HepG2 (cell line): ENCODE measurements around the gene RRAGB. TPM values are rescaled to one million over a fixed set of nuclear protein-coding genes. Genes with fewer than 3 reads are reported as not detected.

ENCODE experiments used
- ARNTL ChIP-seq: sonication (generic); formaldehyde crosslinking; IDR thresholded peaks from 2 replicates; pipeline ENCODE4 v1.4.0; 2020; ENCODE audit warnings: mild to moderate bottlenecking, missing genetic modification reagents
- BCL3 ChIP-seq: sonication (generic); formaldehyde crosslinking; IDR thresholded peaks from 2 replicates; pipeline ENCODE4 v1.5.1; 2020; ENCODE audit warnings: mild to moderate bottlenecking, missing genetic modification reagents, moderate library complexity
- BRF2 ChIP-seq: sonication (generic); formaldehyde crosslinking; IDR thresholded peaks from 2 replicates; pipeline ENCODE4 v1.8.1; 2022; ENCODE audit warnings: mild to moderate bottlenecking, missing genetic modification reagents
- CEBPB ChIP-seq: IDR thresholded peaks from 2 replicates; pipeline ENCODE4 v1.6.1; 2011; ENCODE audit warnings: low read depth, low read length, improper control_type of control experiment, borderline replicate concordance
- DMAP1 ChIP-seq: IDR thresholded peaks from 2 replicates; pipeline ENCODE4 v1.6.1; 2016
- GATAD1 ChIP-seq: IDR thresholded peaks from 2 replicates; pipeline ENCODE4 v1.6.1; 2016; ENCODE audit warnings: missing genetic modification reagents, missing compliant biosample characterization
- GRHL1 ChIP-seq: sonication (generic); formaldehyde crosslinking; conservative IDR thresholded peaks from 2 replicates; pipeline ENCODE4 v1.8.0; 2022; ENCODE audit warnings: missing genetic modification reagents
- KLF11 ChIP-seq: IDR thresholded peaks from 2 replicates; pipeline ENCODE4 v1.6.1; 2016; ENCODE audit warnings: missing compliant biosample characterization
- KLF9 ChIP-seq: IDR thresholded peaks from 2 replicates; pipeline ENCODE4 v1.6.1; 2016; ENCODE audit warnings: low read depth
- NCOA2 ChIP-seq: sonication (generic); formaldehyde crosslinking; IDR thresholded peaks from 2 replicates; pipeline ENCODE4 v1.8.0; 2022; ENCODE audit warnings: inconsistent platforms
- PATZ1 ChIP-seq: sonication (generic); formaldehyde crosslinking; IDR thresholded peaks from 2 replicates; pipeline ENCODE4 v1.4.0; 2020; ENCODE audit warnings: missing genetic modification reagents
- PRDM4 ChIP-seq: sonication (generic); formaldehyde crosslinking; IDR thresholded peaks from 2 replicates; pipeline ENCODE4 v1.9.0; 2021; ENCODE audit warnings: missing genetic modification reagents, borderline replicate concordance
- SIN3B ChIP-seq: fragments of 150-350 bp; IDR thresholded peaks from 2 replicates; pipeline ENCODE4 v1.6.1; 2014; ENCODE audit warnings: low read length
- TBL1XR1 ChIP-seq: fragments of 150-350 bp; IDR thresholded peaks from 2 replicates; pipeline ENCODE4 v1.6.1; 2014; ENCODE audit warnings: borderline replicate concordance, low read length; ENCODE audit not compliant: partially characterized antibody
- TGIF2 ChIP-seq: IDR thresholded peaks from 2 replicates; pipeline ENCODE4 v1.6.1; 2016; ENCODE audit warnings: control low read depth, missing compliant biosample characterization
- ZFAT ChIP-seq: sonication (generic); formaldehyde crosslinking; conservative IDR thresholded peaks from 2 replicates; pipeline ENCODE4 v1.8.1; 2023; ENCODE audit warnings: missing genetic modification reagents, inconsistent platforms
- ZNF30 ChIP-seq: sonication (generic); formaldehyde crosslinking; IDR thresholded peaks from 2 replicates; pipeline ENCODE4 v1.5.0; 2020; ENCODE audit warnings: mild to moderate bottlenecking, missing genetic modification reagents
- ZNF331 ChIP-seq: sonication (generic); formaldehyde crosslinking; IDR thresholded peaks from 2 replicates; pipeline ENCODE4 v1.4.0; 2020; ENCODE audit warnings: missing genetic modification reagents
- ZNF362 ChIP-seq: sonication (generic); formaldehyde crosslinking; IDR thresholded peaks from 2 replicates; pipeline ENCODE4 v1.4.0; 2020; ENCODE audit warnings: missing genetic modification reagents, mild to moderate bottlenecking, borderline replicate concordance
- polyA plus RNA-seq, 8 experiments: library from polyadenylated mRNA; depleted of rRNA in 3 of 8; stranded (reverse) in 7 of 8; unstranded in 1 of 8; fragments of >200 nt; fragmentation: Illumina TruSeq in 4 of 8; extraction: Trizol in 4 of 8; gene quantifications; 2 replicates each; pipeline versions ENCODE4 v1.2.1 to v1.2.3, GENCODE V29; 2011 to 2016; ENCODE audit warnings: low read depth in 4 of 8, missing spikeins in 1 of 8, mixed read lengths in 1 of 8; ENCODE audit not compliant: insufficient read depth in 1 of 8
- total RNA-seq, 5 experiments: library from RNA; depleted of rRNA; stranded (reverse); fragments of >200 nt; fragmentation: Illumina TruSeq; extraction: Trizol; gene quantifications; 2 replicates each; pipeline ENCODE4 v1.2.3, GENCODE V29; 2016; ENCODE audit warnings: low read depth in 1 of 5

The RRAGB gene
- total and polyA plus RNA-seq, 2 of the 13 experiments (the other 11 are each of a cell fraction or from before 2014, with no cell fraction given) = 12.2 to 19.9 TPM

- peak; percentile 50 for TF ChIP-seq TBL1XR1
- TF ChIP-seq PRDM4 (CRISPR knock-in tag) = no peak
- TF ChIP-seq ZNF362 (CRISPR knock-in tag) = no peak
- no peak for TF ChIP-seq BCL3 (CRISPR knock-in tag)
- no peak for TF ChIP-seq GRHL1
- TF ChIP-seq ZNF30 (CRISPR knock-in tag) = no peak
- no peak for TF ChIP-seq ZFAT (CRISPR knock-in tag)
- TF ChIP-seq SIN3B = no peak
- TF ChIP-seq KLF11 (CRISPR knock-in tag) = no peak
- no peak for TF ChIP-seq BRF2 (CRISPR knock-in tag)
- TF ChIP-seq PATZ1 (CRISPR knock-in tag) = no peak; the same call in 1 of the 2 replicates
- TF ChIP-seq TGIF2 (CRISPR knock-in tag) = peak; percentile 53; the same call in 1 of the 2 replicates
- peak; percentile 85 for TF ChIP-seq GATAD1 (CRISPR knock-in tag)
- TF ChIP-seq ZNF331 (CRISPR knock-in tag) = no peak; the same call in 1 of the 2 replicates
- peak; percentile 92 for TF ChIP-seq ARNTL (CRISPR knock-in tag)
- peak; percentile 68 for TF ChIP-seq CEBPB
- peak; percentile 31; the same call in 1 of the 2 replicates for TF ChIP-seq DMAP1 (CRISPR knock-in tag)
- TF ChIP-seq NCOA2 (CRISPR knock-in tag) = no peak
- TF ChIP-seq KLF9 (CRISPR knock-in tag) = no peak
These were observed at the start of gene RRAGB (continued) for GRCh38 chrX:55717521-55718497.
